HS-27A (cell line): ENCODE data around the gene AMBRA1.
"Not testable (repeated sequence)": the region's sequence is repeated elsewhere in the genome, so short reads cannot be mapped to it uniquely, and the experiment has no call there.

Source experiments
- DNase-seq: peaks from one replicate; pipeline ENCODE4 v3.0.0-alpha.2; 2012; ENCODE audit warnings: low read depth, missing footprints

Gene AMBRA1

DNA sequence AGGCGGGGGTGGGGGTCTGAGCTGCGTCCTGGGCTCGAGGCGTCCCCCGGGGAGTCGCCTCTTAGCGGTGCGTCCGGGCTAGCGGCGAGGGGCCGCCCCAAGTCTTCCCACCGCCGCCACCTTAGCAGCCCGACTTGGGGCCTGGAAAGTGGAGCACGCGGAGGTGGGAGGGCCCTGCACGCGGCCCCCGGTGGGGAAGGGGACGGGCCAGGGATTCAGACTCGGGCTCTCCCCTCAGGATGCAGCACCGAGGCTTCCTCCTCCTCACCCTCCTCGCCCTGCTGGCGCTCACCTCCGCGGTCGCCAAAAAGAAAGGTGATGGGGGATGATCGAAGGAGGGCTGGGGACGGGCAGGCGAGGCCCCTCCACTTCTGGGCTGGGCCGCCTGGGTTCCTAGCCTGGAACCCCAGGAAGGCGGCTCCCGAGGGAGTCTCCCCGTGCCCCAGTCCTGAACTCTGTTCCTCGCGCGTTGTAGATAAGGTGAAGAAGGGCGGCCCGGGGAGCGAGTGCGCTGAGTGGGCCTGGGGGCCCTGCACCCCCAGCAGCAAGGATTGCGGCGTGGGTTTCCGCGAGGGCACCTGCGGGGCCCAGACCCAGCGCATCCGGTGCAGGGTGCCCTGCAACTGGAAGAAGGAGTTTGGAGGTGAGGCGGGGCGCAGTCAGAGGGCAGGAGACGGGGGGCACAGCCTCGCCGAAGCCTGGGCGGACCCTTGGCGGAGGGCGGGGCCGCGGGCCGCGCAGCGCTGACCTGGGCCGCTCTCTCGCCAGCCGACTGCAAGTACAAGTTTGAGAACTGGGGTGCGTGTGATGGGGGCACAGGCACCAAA, 211.8 kb downstream of the AMBRA1 start:
- no peak for DNase-seq

DNA sequence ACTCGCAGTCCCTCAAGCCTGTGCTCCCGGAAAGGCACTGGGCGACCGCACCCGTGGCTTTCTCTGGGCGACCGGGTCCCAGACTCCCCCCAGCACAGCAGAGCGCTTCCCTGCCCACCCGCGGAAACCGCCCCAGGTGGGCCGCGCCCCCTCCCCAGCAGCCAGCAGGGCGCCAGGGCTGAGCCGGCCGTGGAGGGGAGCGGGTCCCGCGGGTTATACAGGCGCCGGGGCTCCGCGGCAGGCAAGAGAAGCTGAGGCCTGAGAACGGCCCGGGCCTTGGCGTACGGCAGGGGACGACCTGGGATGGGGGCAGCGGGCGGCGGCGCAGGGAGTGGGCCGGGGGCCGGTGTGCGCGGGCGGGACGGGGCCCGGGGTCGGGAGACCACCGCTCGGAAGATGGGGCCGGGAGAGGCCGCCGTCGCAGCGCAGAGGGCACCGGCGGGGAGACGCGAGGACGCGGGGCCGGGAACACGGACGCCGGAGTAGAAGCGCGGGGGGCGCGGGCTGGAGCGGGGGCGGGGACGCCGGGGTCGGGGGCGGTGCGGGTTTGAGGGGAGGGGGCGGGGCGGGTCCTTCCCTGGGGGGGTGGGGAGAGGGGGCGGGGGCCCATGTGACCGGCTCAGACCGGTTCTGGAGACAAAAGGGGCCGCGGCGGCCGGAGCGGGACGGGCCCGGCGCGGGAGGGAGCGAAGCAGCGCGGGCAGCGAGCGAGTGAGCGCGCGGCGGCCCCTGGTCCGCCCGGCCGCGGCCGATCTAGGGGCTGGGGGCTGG, 212.6 kb downstream of the AMBRA1 start, which contains the start of gene MDK:
MDK (plus strand) TSS at position 622 of the 771 bp plus-strand sequence. CDS start 389 bp downstream, outside the sequence.
- no peak for DNase-seq

DNA sequence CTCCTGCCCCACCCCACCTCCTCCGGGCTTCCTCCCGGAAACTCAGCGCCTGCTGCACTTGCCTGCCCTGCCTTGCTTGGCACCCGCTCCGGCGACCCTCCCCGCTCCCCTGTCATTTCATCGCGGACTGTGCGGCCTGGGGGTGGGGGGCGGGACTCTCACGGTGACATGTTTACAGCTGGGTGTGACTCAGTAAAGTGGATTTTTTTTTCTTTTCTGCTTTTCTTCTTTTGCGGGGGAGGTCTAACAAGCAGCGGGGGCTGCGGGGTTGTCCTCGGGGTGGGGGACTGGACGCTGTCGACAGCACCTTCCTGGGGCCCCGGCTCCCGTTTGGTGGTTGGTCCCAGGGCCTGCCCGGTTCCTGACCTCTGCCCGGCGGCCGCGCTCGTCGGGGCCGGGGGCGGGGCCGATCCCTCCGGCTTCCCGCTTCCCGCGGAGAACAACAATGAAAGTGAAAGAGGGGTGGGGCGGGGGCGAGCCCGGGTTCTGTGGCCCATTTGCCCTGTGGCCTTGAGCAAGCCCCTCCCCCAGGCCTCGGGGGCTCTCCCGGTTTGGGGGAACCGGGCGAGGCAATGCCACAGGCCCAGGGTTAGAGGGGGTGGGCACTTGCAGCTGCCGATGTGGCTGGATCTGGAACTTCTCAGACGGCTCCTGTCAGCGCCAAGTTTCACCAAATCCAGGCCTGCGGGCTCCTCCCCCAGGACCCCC, 213.3 kb downstream of the AMBRA1 start:
- no peak for DNase-seq

DNA sequence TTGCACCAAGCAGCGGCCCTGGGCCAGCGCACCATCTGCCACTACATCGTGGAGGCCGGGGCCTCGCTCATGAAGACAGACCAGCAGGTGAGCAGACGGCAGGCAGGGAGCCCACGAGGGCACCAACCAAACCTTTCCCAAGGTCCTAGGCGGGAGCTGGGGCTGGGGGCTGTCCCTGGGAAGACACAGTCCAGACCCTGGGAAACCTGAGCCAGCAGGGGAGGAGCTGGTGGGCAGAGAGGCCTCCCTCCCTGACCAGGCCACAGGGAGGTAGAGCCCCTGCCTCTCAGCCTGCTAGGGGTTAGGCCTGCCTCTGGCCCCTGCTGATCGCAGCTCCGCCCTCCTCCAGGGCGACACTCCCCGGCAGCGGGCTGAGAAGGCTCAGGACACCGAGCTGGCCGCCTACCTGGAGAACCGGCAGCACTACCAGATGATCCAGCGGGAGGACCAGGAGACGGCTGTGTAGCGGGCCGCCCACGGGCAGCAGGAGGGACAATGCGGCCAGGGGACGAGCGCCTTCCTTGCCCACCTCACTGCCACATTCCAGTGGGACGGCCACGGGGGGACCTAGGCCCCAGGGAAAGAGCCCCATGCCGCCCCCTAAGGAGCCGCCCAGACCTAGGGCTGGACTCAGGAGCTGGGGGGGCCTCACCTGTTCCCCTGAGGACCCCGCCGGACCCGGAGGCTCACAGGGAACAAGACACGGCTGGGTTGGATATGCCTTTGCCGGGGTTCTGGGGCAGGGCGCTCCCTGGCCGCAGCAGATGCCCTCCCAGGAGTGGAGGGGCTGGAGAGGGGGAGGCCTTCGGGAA, 214.1 kb downstream of the AMBRA1 start:
- DNase-seq = not testable (repeated sequence)

DNA sequence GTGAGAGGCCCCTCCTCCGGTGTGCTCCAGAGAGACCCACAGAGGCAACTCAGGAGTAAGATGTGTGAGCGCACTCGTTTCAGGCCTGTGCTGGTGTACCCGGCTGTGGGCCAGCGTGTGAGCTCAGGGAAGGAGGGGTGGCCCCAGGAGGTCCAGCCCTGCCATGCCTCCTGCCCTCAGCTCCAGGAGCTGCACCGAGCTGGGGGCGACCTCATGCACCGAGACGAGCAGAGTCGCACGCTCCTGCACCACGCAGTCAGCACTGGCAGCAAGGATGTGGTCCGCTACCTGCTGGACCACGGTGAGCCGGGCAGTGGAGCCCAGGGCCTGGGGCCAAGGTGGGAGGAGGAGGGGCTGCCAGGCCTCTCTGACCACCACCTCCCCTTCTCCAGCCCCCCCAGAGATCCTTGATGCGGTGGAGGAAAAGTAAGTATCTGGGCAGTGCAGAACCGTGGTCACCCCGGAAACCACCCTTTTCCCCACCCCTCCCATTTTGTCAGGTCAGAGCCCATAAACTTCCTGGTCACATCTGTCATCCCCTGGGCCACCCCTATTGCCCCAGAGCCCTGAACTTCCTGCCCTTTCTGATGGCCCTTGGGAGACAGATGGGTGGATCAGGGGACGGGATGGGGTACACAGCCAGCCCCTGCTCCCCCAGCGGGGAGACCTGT, 214.9 kb downstream of the AMBRA1 start:
- no peak for DNase-seq

DNA sequence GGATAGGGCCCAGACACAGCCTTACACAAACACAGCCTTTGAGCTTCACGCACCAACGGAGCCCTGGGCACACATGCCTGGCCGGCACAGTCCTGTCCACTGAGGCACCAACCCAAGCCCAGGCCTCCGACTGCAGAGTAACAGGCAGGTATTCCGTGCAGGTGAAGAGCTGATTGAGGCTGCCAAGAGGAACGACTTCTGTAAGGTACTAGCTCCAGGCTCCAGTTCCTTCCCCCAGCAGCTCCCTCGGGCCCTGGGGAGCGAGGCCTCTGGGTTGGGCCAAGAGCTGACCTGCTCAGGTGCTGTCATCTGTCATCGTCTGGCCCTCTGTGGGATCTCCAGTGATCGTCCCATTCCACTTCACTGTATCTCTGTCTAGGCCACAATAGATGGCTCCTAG, 215.5 kb downstream of the AMBRA1 start:
- DNase-seq = no peak

DNA sequence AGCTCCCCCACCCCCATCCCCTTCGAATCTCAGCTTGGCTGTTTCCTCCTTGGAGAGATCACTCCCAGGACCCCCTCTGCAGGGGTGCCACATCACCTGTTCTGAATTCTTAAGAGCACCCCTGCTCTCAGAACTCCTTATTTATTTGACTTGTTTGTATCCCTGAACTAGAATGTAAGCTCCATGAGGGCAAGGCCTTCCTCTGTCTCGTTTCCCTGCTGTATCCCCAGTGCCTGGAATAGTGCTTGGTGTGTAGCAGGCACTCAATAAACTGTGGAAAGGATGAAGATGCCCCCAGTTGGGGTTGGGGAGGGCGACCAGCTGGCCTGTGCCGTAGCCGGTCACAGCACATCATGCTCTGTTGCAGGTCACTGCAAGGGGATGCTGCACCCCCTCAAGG, 216.0 kb downstream of the AMBRA1 start:
- DNase-seq = no peak

DNA sequence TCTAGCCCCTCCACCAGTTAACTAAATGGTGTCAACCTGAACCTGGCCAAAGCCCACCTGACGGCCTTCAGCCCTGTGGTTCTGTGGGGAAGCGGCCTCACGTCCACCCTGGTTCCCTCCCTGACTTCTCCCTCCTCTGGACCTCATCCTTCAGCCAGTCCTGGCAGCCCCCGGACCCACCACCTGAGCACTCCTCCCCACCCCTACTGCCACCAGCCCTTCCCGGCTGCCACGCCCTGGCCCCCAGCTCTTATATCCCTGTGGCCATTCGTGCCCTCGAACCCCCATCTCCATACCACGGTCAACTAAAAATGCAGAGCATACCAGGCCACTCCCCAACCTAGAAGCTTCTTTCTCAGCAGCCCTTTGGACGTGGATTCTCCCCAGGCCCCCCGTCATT, 216.5 kb downstream of the AMBRA1 start:
- DNase-seq = no peak

DNA sequence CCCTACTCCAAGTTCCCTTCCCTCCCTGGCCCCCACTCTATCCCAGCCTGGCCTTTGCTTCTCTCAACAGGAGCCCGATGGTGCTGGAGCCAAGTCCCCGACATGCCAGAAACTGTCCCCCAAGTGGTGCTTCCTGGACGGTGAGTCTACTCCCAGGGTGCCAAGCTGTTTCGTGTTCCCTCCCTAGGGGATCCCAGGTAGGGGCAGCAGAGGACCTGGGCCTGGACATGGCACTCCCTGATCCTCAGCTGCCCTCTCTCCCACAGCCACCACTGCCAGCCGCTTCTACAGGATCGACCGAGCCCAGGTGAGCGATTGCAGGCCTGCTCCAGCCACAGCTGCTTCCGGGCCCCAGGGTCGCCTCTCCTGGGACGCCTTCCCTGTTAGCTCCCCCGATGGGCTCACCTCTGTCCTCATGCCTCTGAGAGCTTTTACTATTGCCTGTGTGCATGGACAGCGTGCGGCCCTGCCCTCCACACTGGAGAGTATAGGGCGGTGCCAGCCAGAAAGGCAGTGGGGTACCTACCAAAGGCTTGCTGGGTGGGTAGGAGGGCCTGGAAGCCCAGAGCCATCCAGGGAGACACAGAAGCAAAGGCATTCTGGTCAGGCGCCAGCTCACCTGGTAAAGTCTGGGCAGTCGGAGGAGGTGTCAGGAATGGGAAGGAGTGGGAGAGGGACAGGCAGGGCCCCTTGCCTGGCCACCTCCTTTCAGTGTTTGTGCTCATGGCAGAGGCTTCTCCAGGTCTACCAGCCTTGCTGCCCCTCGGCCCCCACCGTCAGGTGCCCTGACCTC, 217.4 kb downstream of the AMBRA1 start:
- DNase-seq = no peak

DNA sequence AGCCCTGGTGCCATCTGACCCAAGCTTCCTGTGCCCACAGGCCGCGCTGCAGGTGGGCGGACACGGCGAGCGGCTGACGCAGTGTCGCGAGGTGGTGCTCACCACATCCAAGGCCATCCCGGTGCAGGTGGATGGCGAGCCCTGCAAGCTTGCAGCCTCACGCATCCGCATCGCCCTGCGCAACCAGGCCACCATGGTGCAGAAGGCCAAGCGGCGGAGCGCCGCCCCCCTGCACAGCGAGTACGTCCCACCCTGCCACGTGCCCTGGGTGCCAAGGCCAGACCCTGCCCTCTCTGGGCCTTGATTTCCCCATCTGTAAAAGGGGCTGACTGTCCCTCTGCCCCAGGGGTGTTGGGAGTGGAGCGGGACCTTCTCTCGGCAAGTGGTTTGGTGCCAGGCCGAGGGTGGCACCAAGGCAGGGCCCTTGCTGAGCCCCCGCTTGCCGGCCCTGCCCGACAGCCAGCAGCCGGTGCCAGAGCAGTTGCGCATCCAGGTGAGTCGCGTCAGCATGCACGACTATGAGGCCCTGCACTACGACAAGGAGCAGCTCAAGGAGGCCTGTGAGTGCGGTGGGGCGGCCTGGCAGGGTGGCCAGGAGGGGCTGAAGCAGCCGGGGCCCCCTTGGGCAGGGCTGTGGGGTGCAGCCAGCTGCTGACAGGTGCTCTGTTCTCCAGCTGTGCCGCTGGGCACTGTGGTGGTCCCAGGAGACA, 218.3 kb downstream of the AMBRA1 start:
- DNase-seq = no peak

DNA sequence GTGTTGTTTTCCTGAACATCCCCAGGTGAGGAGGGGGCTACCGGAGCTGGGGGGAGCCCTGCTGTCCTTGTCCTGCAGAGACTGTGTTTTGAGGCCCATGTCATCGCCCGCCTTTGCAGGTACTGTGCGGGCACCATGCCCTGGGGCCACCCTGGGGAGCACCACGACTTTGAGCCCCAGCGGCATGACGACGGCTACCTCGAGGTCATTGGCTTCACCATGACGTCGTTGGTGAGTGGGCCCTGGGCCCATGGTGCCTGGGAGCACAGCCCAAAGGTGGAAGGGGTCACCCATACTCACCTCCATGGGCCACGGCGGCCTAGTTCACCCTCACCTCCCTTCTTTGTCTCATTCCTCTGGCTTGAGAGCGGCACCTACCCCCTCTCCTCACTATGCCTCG, 219.0 kb downstream of the AMBRA1 start:
- no peak for DNase-seq

DNA sequence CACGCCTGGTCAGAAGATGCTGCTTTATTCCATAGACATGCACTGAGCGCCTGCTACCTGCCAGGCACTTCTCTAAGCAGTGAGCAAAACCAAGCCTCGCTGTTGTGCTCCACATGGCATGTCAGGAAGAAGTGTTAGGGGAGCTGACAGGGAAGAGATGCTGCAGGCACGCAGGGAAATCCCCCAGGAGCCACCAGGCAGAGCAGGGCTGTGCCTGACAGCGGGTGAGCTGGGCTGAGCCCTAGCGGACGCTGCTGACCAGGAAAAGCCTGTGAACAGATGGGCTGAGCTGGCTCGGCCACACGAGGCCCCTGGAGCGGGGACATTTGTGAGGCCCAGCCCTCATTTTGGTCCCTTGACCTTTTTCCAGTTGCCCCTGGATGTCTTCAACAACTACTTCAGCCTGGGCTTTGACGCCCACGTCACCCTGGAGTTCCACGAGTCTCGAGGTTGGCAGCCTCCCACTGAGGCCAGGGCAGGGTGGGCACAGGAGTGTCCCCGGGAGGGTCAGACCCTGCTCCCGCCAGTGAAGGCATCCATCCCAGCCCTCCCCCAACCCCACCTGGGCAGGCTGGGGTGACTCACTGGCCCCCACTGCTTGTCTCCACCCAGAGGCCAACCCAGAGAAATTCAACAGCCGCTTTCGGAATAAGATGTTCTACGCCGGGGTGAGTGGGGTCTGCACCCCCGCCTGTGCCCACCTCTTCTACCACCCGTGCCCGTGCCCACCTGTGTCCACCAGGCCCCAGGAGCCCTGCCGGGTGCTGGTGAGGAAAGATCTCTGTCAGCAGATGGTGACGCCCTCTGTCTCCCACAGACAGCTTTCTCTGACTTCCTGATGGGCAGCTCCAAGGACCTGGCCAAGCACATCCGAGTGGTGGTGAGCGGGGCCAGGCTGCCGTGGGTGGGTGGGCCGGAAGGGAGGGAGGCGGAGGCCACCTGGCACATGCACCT, 219.8 kb downstream of the AMBRA1 start:
- DNase-seq = no peak

DNA sequence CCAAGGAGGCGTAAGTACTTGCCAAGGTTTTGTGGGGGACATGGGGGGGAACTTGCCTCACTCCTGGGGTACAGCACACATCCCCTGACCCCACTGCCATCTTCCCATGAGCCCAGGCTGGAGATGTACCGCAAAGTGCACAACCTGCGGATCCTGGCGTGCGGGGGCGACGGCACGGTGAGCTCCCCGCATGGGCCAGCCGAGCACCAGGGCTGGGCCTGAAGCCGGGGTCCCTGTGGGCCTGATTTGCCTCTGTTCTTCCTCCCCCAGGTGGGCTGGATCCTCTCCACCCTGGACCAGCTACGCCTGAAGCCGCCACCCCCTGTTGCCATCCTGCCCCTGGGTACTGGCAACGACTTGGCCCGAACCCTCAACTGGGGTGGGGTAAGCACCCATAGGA, 221.3 kb downstream of the AMBRA1 start:
- DNase-seq = not testable (repeated sequence)

DNA sequence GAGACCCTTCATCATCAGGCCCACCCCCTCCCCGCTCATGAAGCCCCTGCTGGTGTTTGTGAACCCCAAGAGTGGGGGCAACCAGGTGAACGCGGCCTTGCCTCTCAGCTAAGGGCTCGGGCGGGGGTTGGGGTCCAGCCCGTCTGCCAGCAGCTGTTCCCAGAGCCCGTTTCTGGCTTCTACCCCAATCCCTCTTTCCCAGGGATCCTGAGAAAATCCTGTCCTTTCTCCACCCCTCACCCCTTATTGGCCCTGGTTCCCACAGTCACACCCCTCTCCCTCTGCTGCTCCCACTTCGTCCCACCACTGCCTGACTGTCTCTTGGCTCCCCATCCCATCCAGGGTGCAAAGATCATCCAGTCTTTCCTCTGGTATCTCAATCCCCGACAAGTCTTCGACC, 221.7 kb downstream of the AMBRA1 start:
- DNase-seq = no peak

DNA sequence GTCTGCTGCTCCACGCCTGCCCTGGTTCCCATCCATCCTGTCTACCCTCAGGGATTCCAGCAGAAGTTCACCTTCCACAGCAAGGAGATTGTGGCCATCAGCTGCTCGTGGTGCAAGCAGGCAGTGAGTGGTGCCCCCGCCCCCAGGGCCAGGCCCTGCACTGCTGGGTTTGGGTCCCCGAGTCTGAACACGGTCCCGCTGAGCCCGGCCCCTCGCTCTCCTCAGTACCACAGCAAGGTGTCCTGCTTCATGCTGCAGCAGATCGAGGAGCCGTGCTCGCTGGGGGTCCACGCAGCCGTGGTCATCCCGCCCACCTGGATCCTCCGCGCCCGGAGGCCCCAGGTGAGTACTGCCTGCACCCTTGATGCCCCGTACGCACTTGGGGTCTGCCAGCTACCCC, 222.6 kb downstream of the AMBRA1 start:
- not testable (repeated sequence) for DNase-seq

DNA sequence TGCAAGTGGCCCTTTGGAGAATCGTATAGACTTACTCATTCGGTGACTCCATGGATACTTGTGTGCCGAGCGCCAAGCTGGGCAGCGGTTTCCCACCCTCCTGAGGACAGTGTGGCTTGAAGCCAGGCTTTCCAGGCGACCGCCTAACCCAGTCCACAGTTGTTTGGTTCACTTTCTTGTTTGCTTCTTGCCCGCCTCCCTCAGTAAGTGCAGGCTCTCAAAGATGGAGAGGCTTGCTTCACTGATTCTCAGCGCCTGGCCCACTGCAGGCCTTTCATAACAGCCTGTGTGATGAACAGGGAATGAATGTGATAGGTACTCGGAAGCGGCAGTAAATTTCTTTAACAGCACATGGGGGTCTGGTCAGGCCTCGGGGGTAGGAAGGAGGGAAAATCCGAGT, 223.6 kb downstream of the AMBRA1 start:
- DNase-seq = no peak

DNA sequence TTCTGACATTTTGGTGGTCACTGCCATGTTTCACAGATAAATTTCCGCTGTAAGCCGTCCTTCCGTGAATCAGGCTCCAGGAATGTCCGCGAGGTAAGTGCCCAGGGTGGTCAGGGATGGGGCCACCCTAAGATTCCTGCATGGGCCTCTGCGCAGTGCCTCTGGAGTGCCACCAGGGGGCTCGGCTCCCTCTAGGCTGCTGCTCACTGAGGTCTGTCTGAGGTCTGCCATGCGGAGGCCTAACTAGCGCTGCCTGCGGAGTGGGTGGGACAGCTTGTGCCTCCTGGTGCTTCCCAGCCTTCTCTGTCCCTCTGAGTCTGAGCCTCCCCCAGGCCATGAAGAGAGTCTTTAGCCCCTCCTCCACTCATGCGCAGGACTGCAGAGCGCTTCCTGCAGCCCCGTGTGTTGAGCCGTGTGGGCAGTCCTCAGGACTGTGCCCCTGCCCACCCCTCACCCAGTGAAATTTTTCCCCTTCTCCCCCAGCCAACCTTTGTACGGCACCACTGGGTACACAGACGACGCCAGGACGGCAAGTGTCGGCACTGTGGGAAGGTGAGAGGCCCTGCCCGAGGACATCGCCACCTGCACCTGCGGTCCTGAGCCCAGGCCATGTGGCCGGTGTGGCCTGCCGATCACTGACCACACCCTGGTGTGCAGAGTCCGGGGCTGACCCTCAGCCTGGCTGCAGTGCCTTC, 224.2 kb downstream of the AMBRA1 start:
- DNase-seq = no peak

DNA sequence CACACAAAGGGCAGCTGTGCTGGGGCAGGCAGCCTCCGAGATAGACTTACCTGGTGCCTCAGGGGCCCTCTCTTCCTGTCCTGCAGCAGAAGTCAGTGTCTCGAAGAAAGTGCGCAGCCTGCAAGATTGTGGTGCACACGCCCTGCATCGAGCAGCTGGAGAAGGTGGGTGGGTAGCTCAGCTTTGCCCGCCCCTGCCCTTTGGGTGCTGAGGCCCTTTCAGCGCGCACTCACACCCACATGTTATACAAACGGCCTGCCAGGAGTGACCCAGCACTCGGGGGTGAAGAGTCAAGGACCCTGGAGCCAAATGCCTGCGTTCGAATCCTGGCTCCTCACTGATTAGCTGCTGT, 225.9 kb downstream of the AMBRA1 start:
- DNase-seq = no peak
